Loucy (cell line): ENCODE measurements around the gene ZNF22.

ENCODE experiments used
- CTCF ChIP-seq: fragments of 200-600 bp; sonication (generic); conservative IDR thresholded peaks from 2 replicates; pipeline ENCODE4 v1.5.1; 2014; ENCODE audit warnings: mild to moderate bottlenecking, antibody characterized with exemption, low read length
- EZH2phosphoT487 ChIP-seq: fragments of 200-600 bp; IDR thresholded peaks from 2 replicates; pipeline ENCODE4 v1.6.1; 2018; ENCODE audit warnings: antibody characterized with exemption, mild to moderate bottlenecking, moderate library complexity, borderline replicate concordance

GRCh38 chr10:44983895-44984278 lies 16.8 kb upstream of the ZNF22 start:
- TF ChIP-seq CTCF (no peak), EZH2phosphoT487 (no peak)
